ENCODE results near the gene MACROD2.

MACROD2 gene

GRCh38 chr20:14536738-14537137 lies 541.4 kb downstream of the MACROD2 start:
- no peak for TF ChIP-seq CTCF (conservative IDR thresholded peaks at IDR 0.05; ENCODE audit: control insufficient read depth, insufficient read depth, low read depth, low read length)
- DNase-seq (ENCODE audit: low read depth) = peak; percentile 19
- H3K4me3 ChIP-seq (ENCODE audit: control insufficient read depth, low read depth, low read length) = no peak overlapping the region

- TF ChIP-seq CTCF (conservative IDR thresholded peaks at IDR 0.05; ENCODE audit: control insufficient read depth, insufficient read depth, low read depth, low read length) = no peak
- H3K4me3 ChIP-seq (ENCODE audit: control insufficient read depth, low read depth, low read length) = no peak overlapping the region
- DNase-seq (ENCODE audit: low read depth) = no peak
These were observed 543.1 kb downstream of the MACROD2 start for GRCh38 chr20:14538433-14538832.

- H3K4me3 ChIP-seq (ENCODE audit: control insufficient read depth, low read depth, low read length) = no peak overlapping the region
- DNase-seq (ENCODE audit: low read depth) = peak; percentile 37
- no peak for TF ChIP-seq CTCF (conservative IDR thresholded peaks at IDR 0.05; ENCODE audit: control insufficient read depth, insufficient read depth, low read depth, low read length)
These were observed 547.7 kb downstream of the MACROD2 start for GRCh38 chr20:14543040-14543439.

- no peak for DNase-seq (ENCODE audit: low read depth)
- no peak for TF ChIP-seq CTCF (conservative IDR thresholded peaks at IDR 0.05; ENCODE audit: control insufficient read depth, insufficient read depth, low read depth, low read length)
These were observed 549.4 kb downstream of the MACROD2 start for GRCh38 chr20:14544688-14545087.

GRCh38 chr20:14550655-14551054 lies 555.3 kb downstream of the MACROD2 start:
- no peak overlapping the region for H3K4me3 ChIP-seq (ENCODE audit: control insufficient read depth, low read depth, low read length)
- no peak for TF ChIP-seq CTCF (conservative IDR thresholded peaks at IDR 0.05; ENCODE audit: control insufficient read depth, insufficient read depth, low read depth, low read length)
- DNase-seq (ENCODE audit: low read depth) = no peak

More at GRCh38 chr20:14544688-14545087, 549.4 kb downstream of the MACROD2 start:
- H3K4me3 ChIP-seq (ENCODE audit: control insufficient read depth, low read depth, low read length) = no peak overlapping the region

GRCh38 chr20:14553774-14554534 lies 558.6 kb downstream of the MACROD2 start:
- H3K4me3 ChIP-seq (ENCODE audit: control insufficient read depth, low read depth, low read length) = no peak overlapping the region
- DNase-seq (ENCODE audit: low read depth) = peak; percentile 70
- TF ChIP-seq CTCF (conservative IDR thresholded peaks at IDR 0.05; ENCODE audit: control insufficient read depth, insufficient read depth, low read depth, low read length) = no peak
